CD4-positive, CD25-positive, alpha-beta regulatory T cell (primary cell): ENCODE results near the gene NF1. TPM values are rescaled to one million over a fixed set of nuclear protein-coding genes. Genes with fewer than 3 reads are reported as not detected.
"Not testable (repeated sequence)": the region's sequence is repeated elsewhere in the genome, so short reads cannot be mapped to it uniquely, and the experiment has no call there.

Experiments
- ATAC-seq, 2 donors: fragments of 150-1000 bp; cut with Tn5 transposase; one replicate each; pipeline ENCODE4 v1.10.0; 2021; ENCODE audit warnings: low read depth in 2 of 2, moderate number of reproducible peaks in 2 of 2, moderate library complexity in 1 of 2
- DNase-seq, 3 donors: peaks; one replicate each; pipeline versions ENCODE4 v3.0.0 to v3.0.0-alpha.2; 2012 to 2022; ENCODE audit warnings: mixed read lengths in 1 of 3
- H3K27ac ChIP-seq: one replicate; pipeline ENCODE4 v1.7.0; 2013; ENCODE audit warnings: mild to moderate bottlenecking, low read length; ENCODE audit not compliant: insufficient read depth, poor library complexity, severe bottlenecking
- H3K27me3 ChIP-seq: one replicate; pipeline ENCODE4 v1.7.0; 2013; ENCODE audit warnings: low read length; ENCODE audit not compliant: control insufficient read depth, insufficient read depth
- H3K36me3 ChIP-seq: one replicate; pipeline ENCODE4 v1.7.0; 2013; ENCODE audit warnings: mild to moderate bottlenecking, low read length, moderate library complexity; ENCODE audit not compliant: control insufficient read depth, insufficient read depth
- H3K4me1 ChIP-seq: 2 replicates; pipeline ENCODE4 v1.7.0; 2013; ENCODE audit warnings: mild to moderate bottlenecking, low read length; ENCODE audit not compliant: insufficient read depth, control insufficient read depth, poor library complexity, severe bottlenecking
- H3K4me3 ChIP-seq: one replicate; pipeline ENCODE4 v1.7.0; 2013; ENCODE audit warnings: low read depth, mild to moderate bottlenecking, low read length, moderate library complexity
- H3K9me3 ChIP-seq, 2 experiments: 1 replicate in 1 of 2; 2 replicates in 1 of 2; pipeline ENCODE4 v1.7.0; 2013; ENCODE audit warnings: low read length in 2 of 2, mild to moderate bottlenecking in 1 of 2, moderate library complexity in 1 of 2; ENCODE audit not compliant: control insufficient read depth in 2 of 2
- H3K27ac Mint-ChIP-seq, 3 donors: one replicate each; pipeline ENCODE4 v1.8.0; 2020 to 2022; ENCODE audit warnings: mild to moderate bottlenecking in 3 of 3, mixed read lengths in 3 of 3, moderate library complexity in 2 of 3
- H3K27me3 Mint-ChIP-seq: one replicate; pipeline ENCODE4 v1.8.0; 2022; ENCODE audit warnings: mild to moderate bottlenecking, mixed read lengths
- H3K36me3 Mint-ChIP-seq: one replicate; pipeline ENCODE4 v1.8.0; 2020; ENCODE audit warnings: mixed read lengths
- H3K4me1 Mint-ChIP-seq, 4 donors: one replicate each; pipeline ENCODE4 v1.8.0; 2020 to 2022; ENCODE audit warnings: mixed read lengths in 4 of 4, mild to moderate bottlenecking in 1 of 4
- H3K4me3 Mint-ChIP-seq, 4 donors: one replicate each; pipeline ENCODE4 v1.8.0; 2020 to 2022; ENCODE audit warnings: mild to moderate bottlenecking in 4 of 4, mixed read lengths in 4 of 4, moderate library complexity in 3 of 4
- H3K9me3 Mint-ChIP-seq, 7 donors: one replicate each; pipeline ENCODE4 v1.8.0; 2020 to 2022; ENCODE audit warnings: mixed read lengths in 7 of 7, mild to moderate bottlenecking in 3 of 7, moderate library complexity in 2 of 7
- polyA plus RNA-seq, 4 donors: library from polyadenylated mRNA; unstranded; fragments of 300-500 nt; fragmentation: Illumina TruSeq; gene quantifications; one replicate each; pipeline ENCODE4 v1.2.3, GENCODE V29; 2021
- total RNA-seq: library from RNA; stranded (reverse); gene quantifications from one replicate; pipeline ENCODE4 v1.2.3, GENCODE V29; 2022

Gene NF1
- total RNA-seq = 45.2 TPM
- 10 to 100 TPM; 19.7 to 47.3 (median 35.7) TPM for polyA plus RNA-seq

DNA sequence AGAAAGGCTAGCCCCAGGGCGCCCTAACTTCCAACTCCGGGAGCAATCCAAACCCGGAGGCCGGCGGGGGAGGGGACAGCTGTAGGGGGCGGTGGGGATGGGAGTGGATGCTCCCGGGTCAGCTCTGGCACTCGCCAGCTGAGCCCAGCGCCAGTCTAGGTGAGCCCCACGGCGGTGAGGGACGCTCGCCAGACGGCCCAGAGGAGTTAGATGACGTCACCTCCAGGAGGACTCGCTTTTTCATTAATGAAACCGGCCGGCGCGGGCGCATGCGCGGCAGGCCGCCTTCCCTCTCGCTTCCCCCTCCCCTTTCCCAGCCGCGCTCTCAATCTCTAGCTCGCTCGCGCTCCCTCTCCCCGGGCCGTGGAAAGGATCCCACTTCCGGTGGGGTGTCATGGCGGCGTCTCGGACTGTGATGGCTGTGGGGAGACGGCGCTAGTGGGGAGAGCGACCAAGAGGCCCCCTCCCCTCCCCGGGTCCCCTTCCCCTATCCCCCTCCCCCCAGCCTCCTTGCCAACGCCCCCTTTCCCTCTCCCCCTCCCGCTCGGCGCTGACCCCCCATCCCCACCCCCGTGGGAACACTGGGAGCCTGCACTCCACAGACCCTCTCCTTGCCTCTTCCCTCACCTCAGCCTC is at the start of gene NF1:
NF1 (plus strand) TSS at position 378 of the 636 bp plus-strand sequence. CDS start 333 bp downstream, outside the sequence.
- peaks cover 0 to 1% (median 0%) of the 10 kb centered on the region in 7 donors for H3K9me3 Mint-ChIP-seq
- no peaks in the 10 kb centered on the region for H3K27me3 Mint-ChIP-seq
- H3K4me1 ChIP-seq = peaks cover 9% of the 10 kb centered on the region
- peak within 1 kb of the TSS; percentile 73 for H3K27ac ChIP-seq
- no peaks in the 10 kb centered on the region for H3K36me3 ChIP-seq
- peak; percentile 73 to 74 for ATAC-seq
- H3K27ac Mint-ChIP-seq = peak within 1 kb of the TSS; percentile 94 to 98 (median 98)
- H3K27me3 ChIP-seq = no peaks in the 10 kb centered on the region
- no peaks in the 10 kb centered on the region for H3K36me3 Mint-ChIP-seq
- H3K9me3 ChIP-seq = no peaks in the 10 kb centered on the region
- peaks cover 0 to 19% (median 16%) of the 10 kb centered on the region in 4 donors for H3K4me1 Mint-ChIP-seq
- peak within 1 kb of the TSS; percentile 79 for H3K4me3 ChIP-seq
- peak; percentile 82 to 88 (median 83) for DNase-seq
- H3K4me3 Mint-ChIP-seq = peak within 1 kb of the TSS; percentile 90 to 97 (median 91)

- H3K27me3 ChIP-seq, H3K27ac Mint-ChIP-seq, H3K9me3 Mint-ChIP-seq: not testable (repeated sequence)
These were observed 47.8 kb upstream of the NF1 start for GRCh38 chr17:31046856-31047425.

GRCh38 chr17:31048142-31048541 is 46.6 kb upstream of the NF1 start:
- Histone ChIP-seq H3K27me3 (no peaks in the 10 kb centered on the region), H3K36me3 (no peaks in the 10 kb centered on the region), H3K27ac (no peak overlapping the region), H3K9me3 (no peaks in the 10 kb centered on the region), H3K4me3 (no peak overlapping the region), H3K4me1 (no peaks in the 10 kb centered on the region)
- Mint-ChIP-seq H3K27me3 (peaks cover 4% of the 10 kb centered on the region), H3K4me1 (peaks cover 5 to 9% (median 6%) of the 10 kb centered on the region in 4 donors), H3K4me3 (no peak overlapping the region), H3K27ac (no peak overlapping the region), H3K36me3 (peaks cover 16% of the 10 kb centered on the region), H3K9me3 (no peaks in the 10 kb centered on the region)
- ATAC-seq (no peak), DNase-seq (no peak)

More at GRCh38 chr17:31046856-31047425, 47.8 kb upstream of the NF1 start:
- H3K4me3 Mint-ChIP-seq, H3K36me3 ChIP-seq, H3K27ac ChIP-seq, DNase-seq, H3K27me3 Mint-ChIP-seq, H3K4me1 ChIP-seq, H3K4me3 ChIP-seq, H3K9me3 ChIP-seq, ATAC-seq, H3K4me1 Mint-ChIP-seq: not testable (repeated sequence)
- peaks cover 14% of the 10 kb centered on the region for H3K36me3 Mint-ChIP-seq

GRCh38 chr17:31048780-31049179 is 46.0 kb upstream of the NF1 start:
- ATAC-seq (no peak), DNase-seq (no peak)
- no peaks in the 10 kb centered on the region for H3K4me1 ChIP-seq
- H3K36me3 Mint-ChIP-seq = peaks cover 16% of the 10 kb centered on the region
- peaks cover 5 to 9% (median 6%) of the 10 kb centered on the region in 4 donors for H3K4me1 Mint-ChIP-seq
- no peak overlapping the region for H3K4me3 ChIP-seq
- H3K9me3 ChIP-seq = no peaks in the 10 kb centered on the region
- H3K36me3 ChIP-seq = no peaks in the 10 kb centered on the region
- H3K27ac Mint-ChIP-seq = no peak overlapping the region
- no peaks in the 10 kb centered on the region for H3K9me3 Mint-ChIP-seq
- H3K27ac ChIP-seq = no peak overlapping the region
- H3K27me3 Mint-ChIP-seq = peaks cover 4% of the 10 kb centered on the region
- no peak overlapping the region for H3K4me3 Mint-ChIP-seq
- no peaks in the 10 kb centered on the region for H3K27me3 ChIP-seq

DNA sequence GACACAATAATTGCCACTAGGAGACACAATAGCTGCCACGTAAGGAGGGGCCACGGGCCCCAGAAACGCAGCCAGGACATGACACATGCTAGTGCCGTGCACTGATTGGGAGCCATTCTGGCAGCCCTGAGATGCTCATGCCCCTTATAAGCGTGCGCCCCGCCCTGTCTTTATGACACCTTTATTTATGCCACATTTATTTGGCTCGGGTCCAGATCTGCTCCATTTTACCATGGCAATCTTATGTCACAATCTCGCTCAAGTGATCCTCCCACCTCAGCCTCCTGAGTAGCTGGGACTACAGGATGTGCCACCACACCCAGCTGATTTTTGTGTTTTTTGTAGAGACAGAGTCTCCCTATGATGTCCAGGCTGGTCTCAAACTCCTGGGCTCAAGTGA is 43.8 kb upstream of the NF1 start:
- Histone ChIP-seq H3K9me3 (no peaks in the 10 kb centered on the region), H3K27ac (no peak overlapping the region), H3K27me3 (no peaks in the 10 kb centered on the region), H3K4me3 (no peak overlapping the region), H3K4me1 (no peaks in the 10 kb centered on the region), H3K36me3 (no peaks in the 10 kb centered on the region)
- Mint-ChIP-seq H3K36me3 (peaks cover 18% of the 10 kb centered on the region), H3K27me3 (no peaks in the 10 kb centered on the region), H3K4me1 (peaks cover 5 to 9% (median 6%) of the 10 kb centered on the region in 4 donors), H3K4me3 (no peak overlapping the region), H3K27ac (peak overlapping the region in 1 of 3 donors; percentile 49), H3K9me3 (no peaks in the 10 kb centered on the region)
- ATAC-seq (no peak), DNase-seq (no peak)

DNA sequence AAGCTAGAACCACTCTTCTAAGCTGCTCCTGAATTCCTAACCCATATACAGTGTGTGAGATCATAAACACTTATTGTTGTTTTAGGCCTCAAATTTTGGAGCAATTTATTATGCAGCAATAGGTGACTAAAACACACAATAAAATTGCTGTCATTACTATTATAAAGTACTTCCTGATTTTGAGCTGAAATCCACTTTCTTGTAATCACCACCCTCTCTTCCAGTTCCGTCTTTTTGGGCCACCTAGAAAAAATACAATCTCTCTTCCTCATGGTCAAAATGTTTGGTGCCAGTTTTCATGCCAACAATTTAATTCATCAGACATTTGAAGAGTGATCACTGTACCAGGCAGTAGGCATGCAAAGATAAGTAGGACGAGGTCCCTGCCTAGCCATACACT is 43.3 kb upstream of the NF1 start:
- Histone ChIP-seq H3K9me3 (no peaks in the 10 kb centered on the region), H3K27me3 (no peaks in the 10 kb centered on the region), H3K4me3 (no peak overlapping the region), H3K36me3 (no peaks in the 10 kb centered on the region), H3K27ac (no peak overlapping the region), H3K4me1 (no peaks in the 10 kb centered on the region)
- DNase-seq (no peak), ATAC-seq (no peak)
- Mint-ChIP-seq H3K9me3 (no peaks in the 10 kb centered on the region), H3K36me3 (peaks cover 20% of the 10 kb centered on the region), H3K4me1 (peaks cover 5 to 9% (median 6%) of the 10 kb centered on the region in 4 donors), H3K27ac (peak overlapping the region; percentile 28 to 49 (median 28)), H3K27me3 (no peaks in the 10 kb centered on the region), H3K4me3 (no peak overlapping the region)

- Histone ChIP-seq H3K4me3 (no peak overlapping the region), H3K9me3 (no peaks in the 10 kb centered on the region), H3K27ac (no peak overlapping the region), H3K27me3 (no peaks in the 10 kb centered on the region), H3K4me1 (no peaks in the 10 kb centered on the region), H3K36me3 (no peaks in the 10 kb centered on the region)
- H3K27ac Mint-ChIP-seq = peak overlapping the region in 1 of 3 donors; percentile 60
- H3K4me3 Mint-ChIP-seq = no peak overlapping the region
- peaks cover 20% of the 10 kb centered on the region for H3K36me3 Mint-ChIP-seq
- DNase-seq = peak in 1 of 3 donors; percentile 16
- H3K27me3 Mint-ChIP-seq = no peaks in the 10 kb centered on the region
- H3K9me3 Mint-ChIP-seq = no peaks in the 10 kb centered on the region
- no peak for ATAC-seq
- peaks cover 5 to 9% (median 6%) of the 10 kb centered on the region in 4 donors for H3K4me1 Mint-ChIP-seq
These were observed 42.4 kb upstream of the NF1 start for GRCh38 chr17:31052187-31052889.
